Sigmoid colon (tissue), 7 donors: ENCODE results near the gene GAB4. TPM values are rescaled to one million over a fixed set of nuclear protein-coding genes. Genes with fewer than 3 reads are reported as not detected.

ENCODE experiments used
- DNase-seq: peaks from one replicate; pipeline ENCODE4 v3.0.0-alpha.2; 2019
- H3K27ac ChIP-seq, 4 donors: fragments of 200-600 bp; sonication (generic); one replicate each; pipeline ENCODE4 v1.5.1; 2016 to 2019; ENCODE audit warnings: mild to moderate bottlenecking in 1 of 4
- H3K27me3 ChIP-seq, 3 donors: fragments of 200-600 bp; sonication (generic); one replicate each; pipeline ENCODE4 v1.5.1; 2019; ENCODE audit warnings: mild to moderate bottlenecking in 1 of 3
- H3K36me3 ChIP-seq, 4 donors: fragments of 200-600 bp; sonication (generic); one replicate each; pipeline ENCODE4 v1.5.1; 2016 to 2019
- H3K4me1 ChIP-seq, 4 donors: fragments of 200-600 bp; sonication (generic); one replicate each; pipeline ENCODE4 v1.5.1; 2017 to 2019
- H3K4me3 ChIP-seq, 4 donors: fragments of 200-600 bp; sonication (generic); one replicate each; pipeline ENCODE4 v1.5.1; 2017 to 2019; ENCODE audit warnings: mild to moderate bottlenecking in 2 of 4, moderate library complexity in 1 of 4
- H3K9me3 ChIP-seq, 4 donors: fragments of 200-600 bp in 3 of 4; sonication (generic) in 3 of 4; one replicate each; pipeline versions ENCODE4 v1.5.1 to v1.6.1; 2013 to 2019
- EP300 ChIP-seq, 4 donors: sonication (generic); formaldehyde crosslinking; IDR thresholded peaks; one replicate each; pipeline ENCODE4 v1.6.1; 2017; ENCODE audit warnings: antibody characterized with exemption in 4 of 4
- POLR2A ChIP-seq, 2 donors: fragments of 450-650 bp; IDR thresholded peaks; one replicate each; pipeline ENCODE4 v1.6.1; 2016; ENCODE audit warnings: antibody characterized with exemption in 2 of 2, mild to moderate bottlenecking in 2 of 2, moderate library complexity in 2 of 2
- POLR2AphosphoS5 ChIP-seq, 4 donors: sonication (generic); formaldehyde crosslinking; IDR thresholded peaks; one replicate each; pipeline ENCODE4 v1.6.1; 2017; ENCODE audit warnings: antibody characterized with exemption in 4 of 4
- WGBS, 2 donors: extraction: QIAGEN DNeasy Blood & Tissue Kit; methylation state at CpG; one replicate each; pipeline ENCODE4 v1.1.7; 2013; 5-methylcytosine and 5-hydroxymethylcytosine counted together
- intact Hi-C: fragments of 100-400 bp; cut with DNase I; formaldehyde crosslinking; loops from one replicate; pipeline ENCODE4 v1.15.1; 2023
- polyA plus RNA-seq, 3 donors: library from polyadenylated mRNA; stranded (reverse); fragments of 200-250 nt; gene quantifications; one replicate each; pipeline ENCODE4 v1.2.3, GENCODE V29; 2013
- total RNA-seq, 4 donors: library from RNA; depleted of rRNA; stranded (reverse); fragments of >200 nt; gene quantifications; one replicate each; pipeline ENCODE4 v1.1.0, GENCODE V29; 2016
- TF ChIP-seq, protein P1 (sequence below), 4 experiments: fragments of 450-650 bp in 3 of 4; fragments of 200-600 bp in 1 of 4; IDR thresholded peaks; one replicate each; pipeline ENCODE4 v1.5.1; 2016 to 2019; ENCODE audit warnings: antibody characterized with exemption in 4 of 4, mild to moderate bottlenecking in 3 of 4, moderate library complexity in 2 of 4
- donor health status: healthy with polysubstance abuse.
- donor health status: Bipolar disorder and iron deficiency.
- donor health status: healthy.

GAB4 gene
- total and polyA plus RNA-seq, 7 donors, result 0.04 to 3.2 TPM; not detected in 5

DNA sequence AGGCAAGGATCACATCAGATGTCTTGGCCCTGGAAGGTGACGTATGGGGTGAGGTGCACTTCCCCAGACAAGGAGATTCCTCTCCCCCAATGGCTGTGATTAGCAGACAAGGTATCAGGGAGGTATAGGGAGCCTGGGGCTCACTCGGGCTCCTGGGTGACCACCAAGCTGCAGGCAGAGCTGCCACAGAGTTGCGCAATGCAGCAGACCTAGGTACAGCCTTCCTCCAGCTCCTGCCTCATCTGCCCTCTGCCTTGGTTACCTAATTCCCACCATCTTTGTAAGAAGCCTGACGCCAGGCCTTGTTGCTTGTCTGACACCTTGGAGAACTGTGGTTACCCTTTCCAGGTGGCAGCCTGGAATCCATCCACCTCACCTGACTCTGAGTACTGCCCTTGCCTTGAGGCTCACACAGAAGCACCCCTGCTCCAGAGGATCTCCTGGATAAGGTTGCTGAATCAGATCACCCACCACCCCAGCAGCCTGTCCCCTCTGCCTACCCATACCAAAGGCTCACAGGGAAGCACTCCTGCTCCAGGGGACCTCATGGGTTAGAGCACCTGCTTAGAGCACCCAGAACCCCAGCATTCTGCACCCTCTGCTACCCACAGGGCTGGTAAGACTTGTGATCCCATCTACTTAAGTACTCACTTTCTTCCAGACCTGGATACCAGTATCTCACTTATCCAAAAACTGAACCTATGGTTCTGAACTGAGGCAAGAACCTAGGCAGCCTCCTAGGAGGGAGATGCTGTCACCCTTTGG lies 40.4 kb downstream of the GAB4 start:
- Histone ChIP-seq H3K9me3 (no peaks in the 10 kb centered on the region), H3K36me3 (no peaks in the 10 kb centered on the region), H3K27me3 (no peaks in the 10 kb centered on the region), H3K27ac (no peak overlapping the region), H3K4me3 (no peak overlapping the region), H3K4me1 (no peaks in the 10 kb centered on the region)
- no peak for DNase-seq
- 83 to 87% methylated on average over 4 of the region's 4 CpGs for WGBS, 2 donors
- intact Hi-C loops, result no loop called here
- no peak for TF ChIP-seq POLR2AphosphoS5 (IDR thresholded peaks at IDR 0.05)
- TF ChIP-seq POLR2A (IDR thresholded peaks at IDR 0.05), result no peak

DNA sequence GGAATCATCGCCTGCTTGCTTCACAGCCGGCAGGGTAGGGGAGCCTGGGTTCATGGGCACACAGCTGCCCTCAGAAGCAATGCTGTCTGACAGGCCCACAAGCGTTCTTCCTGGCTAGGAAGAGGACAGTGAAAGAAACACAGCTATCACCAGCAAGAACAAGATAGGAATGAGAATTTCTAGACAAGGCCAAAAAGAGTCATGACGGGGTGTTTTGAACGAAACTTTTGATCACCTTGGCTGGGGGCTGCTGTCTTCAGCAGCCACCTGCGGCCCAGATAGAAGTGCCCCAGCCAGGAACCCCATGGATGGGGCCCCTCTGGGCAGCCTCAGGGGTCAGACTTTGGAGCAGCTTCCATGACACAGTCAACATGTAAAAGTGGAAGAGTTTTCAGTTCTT lies 41.8 kb downstream of the GAB4 start:
- Histone ChIP-seq H3K27ac (no peak overlapping the region), H3K27me3 (no peaks in the 10 kb centered on the region), H3K36me3 (no peaks in the 10 kb centered on the region), H3K4me3 (no peak overlapping the region), H3K9me3 (no peaks in the 10 kb centered on the region), H3K4me1 (no peaks in the 10 kb centered on the region)
- intact Hi-C loops, result no loop called here
- 79 to 90% methylated on average over 6 of the region's 6 CpGs for WGBS, 2 donors
- TF ChIP-seq, protein P1, sequence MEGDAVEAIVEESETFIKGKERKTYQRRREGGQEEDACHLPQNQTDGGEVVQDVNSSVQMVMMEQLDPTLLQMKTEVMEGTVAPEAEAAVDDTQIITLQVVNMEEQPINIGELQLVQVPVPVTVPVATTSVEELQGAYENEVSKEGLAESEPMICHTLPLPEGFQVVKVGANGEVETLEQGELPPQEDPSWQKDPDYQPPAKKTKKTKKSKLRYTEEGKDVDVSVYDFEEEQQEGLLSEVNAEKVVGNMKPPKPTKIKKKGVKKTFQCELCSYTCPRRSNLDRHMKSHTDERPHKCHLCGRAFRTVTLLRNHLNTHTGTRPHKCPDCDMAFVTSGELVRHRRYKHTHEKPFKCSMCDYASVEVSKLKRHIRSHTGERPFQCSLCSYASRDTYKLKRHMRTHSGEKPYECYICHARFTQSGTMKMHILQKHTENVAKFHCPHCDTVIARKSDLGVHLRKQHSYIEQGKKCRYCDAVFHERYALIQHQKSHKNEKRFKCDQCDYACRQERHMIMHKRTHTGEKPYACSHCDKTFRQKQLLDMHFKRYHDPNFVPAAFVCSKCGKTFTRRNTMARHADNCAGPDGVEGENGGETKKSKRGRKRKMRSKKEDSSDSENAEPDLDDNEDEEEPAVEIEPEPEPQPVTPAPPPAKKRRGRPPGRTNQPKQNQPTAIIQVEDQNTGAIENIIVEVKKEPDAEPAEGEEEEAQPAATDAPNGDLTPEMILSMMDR (IDR thresholded peaks at IDR 0.05), result no peak
- DNase-seq, result no peak

DNA sequence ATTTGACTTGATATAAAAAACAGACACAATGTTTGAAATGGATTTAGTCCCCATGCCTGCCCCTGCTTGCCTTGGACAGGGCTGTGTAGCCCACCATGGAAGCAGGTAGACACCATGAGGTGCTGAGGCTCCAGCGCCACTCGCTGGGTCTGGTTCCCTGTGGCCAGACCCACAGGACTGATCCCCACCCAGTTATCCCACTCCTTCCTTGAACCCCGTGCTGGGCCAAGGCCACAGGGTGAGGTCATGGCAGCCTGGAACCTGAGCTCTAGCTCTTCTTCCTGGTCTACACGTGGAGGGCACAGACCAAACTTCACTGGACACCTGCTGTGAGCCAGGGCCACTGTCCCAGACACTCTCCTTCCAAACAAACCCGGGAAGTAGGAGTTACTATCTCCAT lies 42.5 kb downstream of the GAB4 start:
- Histone ChIP-seq H3K4me3 (no peak overlapping the region), H3K4me1 (no peaks in the 10 kb centered on the region), H3K27ac (no peak overlapping the region), H3K9me3 (no peaks in the 10 kb centered on the region), H3K36me3 (no peaks in the 10 kb centered on the region), H3K27me3 (no peaks in the 10 kb centered on the region)
- DNase-seq, result no peak
- WGBS, 2 donors, result 63 to 76% methylated on average over 5 of the region's 5 CpGs
- TF ChIP-seq POLR2AphosphoS5 (IDR thresholded peaks at IDR 0.05) (no peak), POLR2A (IDR thresholded peaks at IDR 0.05) (no peak), EP300 (IDR thresholded peaks at IDR 0.05) (no peak)
- TF ChIP-seq, protein P1 (IDR thresholded peaks at IDR 0.05), result no peak
- intact Hi-C loops, result no loop called here

DNA sequence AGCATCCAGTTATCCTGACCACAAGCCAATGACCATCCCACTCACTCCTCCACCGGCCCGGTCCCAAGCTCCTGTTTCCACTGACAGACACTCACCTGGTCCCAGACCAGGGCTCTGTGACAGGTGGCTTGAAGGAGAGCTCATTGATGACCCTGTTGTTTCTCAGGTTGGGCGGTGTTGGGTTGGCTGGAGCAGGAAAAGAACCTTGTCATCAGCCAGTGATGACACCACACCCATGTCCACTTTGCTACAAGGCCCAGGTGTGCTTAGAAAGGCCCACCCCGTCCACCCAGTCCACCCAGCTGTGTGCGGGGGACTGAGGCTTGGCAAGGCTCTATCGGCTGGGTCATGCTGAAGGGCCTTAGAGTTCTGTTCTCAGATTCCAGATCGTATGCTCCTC lies 42.9 kb downstream of the GAB4 start:
- intact Hi-C loops, result no loop called here
- no peaks in the 10 kb centered on the region for H3K9me3 ChIP-seq
- no peak overlapping the region for H3K4me3 ChIP-seq
- DNase-seq, result no peak
- H3K27ac ChIP-seq, result no peak overlapping the region
- no peak for TF ChIP-seq EP300 (IDR thresholded peaks at IDR 0.05)
- TF ChIP-seq, protein P1 (IDR thresholded peaks at IDR 0.05), result no peak
- TF ChIP-seq POLR2A (IDR thresholded peaks at IDR 0.05), result no peak
- TF ChIP-seq POLR2AphosphoS5 (IDR thresholded peaks at IDR 0.05), result no peak
- H3K36me3 ChIP-seq, result no peaks in the 10 kb centered on the region
- 78 to 85% methylated on average over 7 of the region's 7 CpGs for WGBS, 2 donors
- H3K27me3 ChIP-seq, result no peaks in the 10 kb centered on the region
- H3K4me1 ChIP-seq, result no peaks in the 10 kb centered on the region

DNA sequence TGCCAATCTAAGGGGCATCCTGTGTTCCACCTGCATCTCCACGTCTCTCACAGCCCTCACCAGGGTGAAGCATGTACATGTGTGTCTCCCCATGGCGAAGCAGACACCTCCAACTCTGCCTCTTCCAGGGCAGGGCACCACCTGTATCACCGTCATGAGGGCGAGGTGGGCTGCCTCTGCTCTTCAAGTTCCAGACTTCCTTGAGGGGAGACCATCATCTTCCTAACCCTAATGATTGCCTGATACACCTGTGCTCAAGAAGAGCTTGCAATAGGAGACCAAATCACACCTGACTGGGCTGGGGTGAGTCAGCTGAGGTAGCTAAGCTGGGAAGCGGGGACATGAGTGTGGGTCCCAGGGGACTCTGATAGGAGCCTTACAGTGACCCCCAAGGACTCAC lies 43.7 kb downstream of the GAB4 start:
- TF ChIP-seq POLR2AphosphoS5 (IDR thresholded peaks at IDR 0.05) (no peak), POLR2A (IDR thresholded peaks at IDR 0.05) (no peak), EP300 (IDR thresholded peaks at IDR 0.05) (no peak)
- TF ChIP-seq, protein P1 (IDR thresholded peaks at IDR 0.05), result no peak
- Histone ChIP-seq H3K4me3 (no peak overlapping the region), H3K36me3 (no peaks in the 10 kb centered on the region), H3K27ac (no peak overlapping the region), H3K27me3 (no peaks in the 10 kb centered on the region), H3K9me3 (no peaks in the 10 kb centered on the region), H3K4me1 (no peaks in the 10 kb centered on the region)
- intact Hi-C loops, result no loop called here
- no peak for DNase-seq
- WGBS, 2 donors, result 74 to 83% methylated on average over 5 of the region's 5 CpGs
